Thyroid gland (tissue), 4 donors: Measurements from ENCODE around the gene PLAC1.

Experiments used
- POLR2A ChIP-seq, 2 donors: fragments of 450-650 bp; IDR thresholded peaks; one replicate each; pipeline ENCODE4 v1.6.1; 2017; ENCODE audit warnings: antibody characterized with exemption in 2 of 2, mild to moderate bottlenecking in 2 of 2, moderate library complexity in 1 of 2
- TF ChIP-seq, protein P1 (sequence below), 6 experiments: fragments of 200-600 bp in 3 of 6; fragments of 450-650 bp in 3 of 6; sonication (generic) in 3 of 6; IDR thresholded peaks; one replicate each; pipeline ENCODE4 v1.5.1; 2016 to 2019; ENCODE audit warnings: antibody characterized with exemption in 6 of 6, mild to moderate bottlenecking in 2 of 6, inconsistent platforms in 1 of 6, moderate library complexity in 1 of 6

DNA sequence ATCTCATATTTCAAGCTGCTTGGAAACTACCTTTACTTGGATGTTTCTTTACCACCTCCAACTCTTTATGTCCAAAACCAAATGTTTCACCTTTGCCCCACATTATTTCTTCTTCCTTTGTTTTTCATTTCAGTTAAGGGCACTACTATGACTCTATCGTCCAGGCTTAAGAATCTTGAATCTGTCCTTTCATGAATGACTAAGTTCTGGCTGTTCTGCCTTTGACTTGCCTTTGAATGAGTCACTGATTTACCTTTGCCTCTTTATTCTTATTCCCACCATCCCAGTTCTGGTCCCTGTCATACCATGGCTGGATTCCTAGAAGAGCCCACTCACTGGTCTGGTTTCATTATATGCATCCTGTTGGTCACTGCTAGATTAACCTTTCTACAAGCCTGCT is 30.6 kb upstream of the PLAC1 start:
- TF ChIP-seq, protein P1, sequence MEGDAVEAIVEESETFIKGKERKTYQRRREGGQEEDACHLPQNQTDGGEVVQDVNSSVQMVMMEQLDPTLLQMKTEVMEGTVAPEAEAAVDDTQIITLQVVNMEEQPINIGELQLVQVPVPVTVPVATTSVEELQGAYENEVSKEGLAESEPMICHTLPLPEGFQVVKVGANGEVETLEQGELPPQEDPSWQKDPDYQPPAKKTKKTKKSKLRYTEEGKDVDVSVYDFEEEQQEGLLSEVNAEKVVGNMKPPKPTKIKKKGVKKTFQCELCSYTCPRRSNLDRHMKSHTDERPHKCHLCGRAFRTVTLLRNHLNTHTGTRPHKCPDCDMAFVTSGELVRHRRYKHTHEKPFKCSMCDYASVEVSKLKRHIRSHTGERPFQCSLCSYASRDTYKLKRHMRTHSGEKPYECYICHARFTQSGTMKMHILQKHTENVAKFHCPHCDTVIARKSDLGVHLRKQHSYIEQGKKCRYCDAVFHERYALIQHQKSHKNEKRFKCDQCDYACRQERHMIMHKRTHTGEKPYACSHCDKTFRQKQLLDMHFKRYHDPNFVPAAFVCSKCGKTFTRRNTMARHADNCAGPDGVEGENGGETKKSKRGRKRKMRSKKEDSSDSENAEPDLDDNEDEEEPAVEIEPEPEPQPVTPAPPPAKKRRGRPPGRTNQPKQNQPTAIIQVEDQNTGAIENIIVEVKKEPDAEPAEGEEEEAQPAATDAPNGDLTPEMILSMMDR (IDR thresholded peaks at IDR 0.05): no peak
- no peak for TF ChIP-seq POLR2A (IDR thresholded peaks at IDR 0.05)
